ENCODE results near the gene ZNF215. TPM values are rescaled to one million over a fixed set of nuclear protein-coding genes. Genes with fewer than 3 reads are reported as not detected.
"Not testable (repeated sequence)": the region's sequence is repeated elsewhere in the genome, so short reads cannot be mapped to it uniquely, and the experiment has no call there.

Gene ZNF215
- total RNA-seq, 2 donors from 2014 or later, result 9.9 to 10.2 TPM

DNA sequence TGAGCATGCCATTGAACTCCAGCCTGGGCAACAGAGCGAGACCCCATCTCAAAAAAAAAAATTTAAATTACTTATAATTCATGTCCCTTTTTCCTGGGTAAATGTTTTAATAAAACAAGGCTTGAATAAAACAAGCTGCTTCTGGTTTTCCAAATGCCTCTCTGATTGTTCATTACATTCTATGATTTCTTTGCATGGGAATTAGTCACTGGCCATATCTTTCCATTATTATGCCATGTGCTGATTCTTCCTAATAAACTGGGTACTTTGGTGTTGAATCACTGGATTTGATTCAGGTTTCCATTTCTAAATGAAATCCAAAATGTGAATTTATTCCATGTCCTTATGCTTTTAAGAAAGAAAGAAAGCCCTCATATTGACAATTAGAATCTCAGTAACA, 42.6 kb downstream of the ZNF215 start:
- TF ChIP-seq, protein P1, sequence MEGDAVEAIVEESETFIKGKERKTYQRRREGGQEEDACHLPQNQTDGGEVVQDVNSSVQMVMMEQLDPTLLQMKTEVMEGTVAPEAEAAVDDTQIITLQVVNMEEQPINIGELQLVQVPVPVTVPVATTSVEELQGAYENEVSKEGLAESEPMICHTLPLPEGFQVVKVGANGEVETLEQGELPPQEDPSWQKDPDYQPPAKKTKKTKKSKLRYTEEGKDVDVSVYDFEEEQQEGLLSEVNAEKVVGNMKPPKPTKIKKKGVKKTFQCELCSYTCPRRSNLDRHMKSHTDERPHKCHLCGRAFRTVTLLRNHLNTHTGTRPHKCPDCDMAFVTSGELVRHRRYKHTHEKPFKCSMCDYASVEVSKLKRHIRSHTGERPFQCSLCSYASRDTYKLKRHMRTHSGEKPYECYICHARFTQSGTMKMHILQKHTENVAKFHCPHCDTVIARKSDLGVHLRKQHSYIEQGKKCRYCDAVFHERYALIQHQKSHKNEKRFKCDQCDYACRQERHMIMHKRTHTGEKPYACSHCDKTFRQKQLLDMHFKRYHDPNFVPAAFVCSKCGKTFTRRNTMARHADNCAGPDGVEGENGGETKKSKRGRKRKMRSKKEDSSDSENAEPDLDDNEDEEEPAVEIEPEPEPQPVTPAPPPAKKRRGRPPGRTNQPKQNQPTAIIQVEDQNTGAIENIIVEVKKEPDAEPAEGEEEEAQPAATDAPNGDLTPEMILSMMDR (conservative IDR thresholded peaks at IDR 0.05), result no peak
- H3K9me3 ChIP-seq (ENCODE audit: control insufficient read depth, low read length), result no peaks in the 10 kb centered on the region
- 100% methylated on average over 1 of the region's 1 CpG; no CpG with 5 or more reads in 1 of the 2 experiments for WGBS, 2 experiments (ENCODE audit: insufficient coverage in 1 of 2, insufficient read length in 1 of 2)

DNA sequence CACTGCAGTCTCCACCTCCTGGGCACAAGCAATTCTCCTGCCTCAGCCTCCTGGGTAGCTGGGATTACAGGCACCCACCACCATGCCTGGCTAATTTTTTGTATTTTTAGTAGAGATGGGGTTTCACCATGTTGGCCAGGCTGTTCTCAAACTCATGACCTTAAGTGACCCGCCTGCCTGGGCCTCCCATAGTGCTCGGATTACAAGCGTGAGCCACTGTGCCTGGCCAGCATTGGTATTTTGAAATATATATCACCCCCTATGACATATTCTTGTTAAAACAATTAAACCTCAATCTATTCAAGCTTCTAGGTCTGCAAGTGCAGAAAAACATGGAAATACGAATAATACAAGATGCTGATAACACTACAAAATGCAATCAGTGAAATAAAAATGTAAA, 43.6 kb downstream of the ZNF215 start:
- H3K27ac Mint-ChIP-seq; H3K27ac ChIP-seq (ENCODE audit: low read depth, low read length); H3K9ac ChIP-seq (ENCODE audit: extremely low read depth, low read length, poor library complexity, severe bottlenecking); H3K27me3 Mint-ChIP-seq (ENCODE audit: insufficient read depth); H3K9me3 ChIP-seq (ENCODE audit: control insufficient read depth, low read length); H3K36me3 ChIP-seq (ENCODE audit: control insufficient read depth, insufficient read depth, low read length); H3K4me3 ChIP-seq (ENCODE audit: low read length); H3K4me1 Mint-ChIP-seq; DNase-seq; H3K4me3 Mint-ChIP-seq; H3K4me1 ChIP-seq (ENCODE audit: control insufficient read depth, insufficient read depth, low read length); H3K27me3 ChIP-seq (ENCODE audit: control insufficient read depth, insufficient read depth, low read length, poor library complexity, severe bottlenecking); H3K36me3 Mint-ChIP-seq (ENCODE audit: low read depth): not testable (repeated sequence)
- WGBS, 2 experiments (ENCODE audit: insufficient coverage in 1 of 2, insufficient read length in 1 of 2), result 78 to 81% methylated on average over 1 to 4 of the region's 4 CpGs
- peaks cover 22% of the 10 kb centered on the region for H3K9me3 Mint-ChIP-seq

More for the DNA sequence above, 42.6 kb downstream of the ZNF215 start:
- H3K36me3 Mint-ChIP-seq (ENCODE audit: low read depth), result peaks cover 8% of the 10 kb centered on the region
- H3K9me3 Mint-ChIP-seq, result peaks cover 21% of the 10 kb centered on the region
- H3K4me3 Mint-ChIP-seq, result no peak overlapping the region
- H3K27me3 ChIP-seq (ENCODE audit: control insufficient read depth, insufficient read depth, low read length, poor library complexity, severe bottlenecking), result no peaks in the 10 kb centered on the region
- DNase-seq, result no peak
- H3K27ac Mint-ChIP-seq, result no peak overlapping the region
- H3K36me3 ChIP-seq (ENCODE audit: control insufficient read depth, insufficient read depth, low read length), result no peaks in the 10 kb centered on the region
- H3K4me3 ChIP-seq (ENCODE audit: low read length), result no peak overlapping the region
- no peak overlapping the region for H3K27ac ChIP-seq (ENCODE audit: low read depth, low read length)
- no peaks in the 10 kb centered on the region for H3K27me3 Mint-ChIP-seq (ENCODE audit: insufficient read depth)
- no peaks in the 10 kb centered on the region for H3K4me1 ChIP-seq (ENCODE audit: control insufficient read depth, insufficient read depth, low read length)
- H3K9ac ChIP-seq (ENCODE audit: extremely low read depth, low read length, poor library complexity, severe bottlenecking), result no peak overlapping the region
- H3K4me1 Mint-ChIP-seq, result no peaks in the 10 kb centered on the region

DNA sequence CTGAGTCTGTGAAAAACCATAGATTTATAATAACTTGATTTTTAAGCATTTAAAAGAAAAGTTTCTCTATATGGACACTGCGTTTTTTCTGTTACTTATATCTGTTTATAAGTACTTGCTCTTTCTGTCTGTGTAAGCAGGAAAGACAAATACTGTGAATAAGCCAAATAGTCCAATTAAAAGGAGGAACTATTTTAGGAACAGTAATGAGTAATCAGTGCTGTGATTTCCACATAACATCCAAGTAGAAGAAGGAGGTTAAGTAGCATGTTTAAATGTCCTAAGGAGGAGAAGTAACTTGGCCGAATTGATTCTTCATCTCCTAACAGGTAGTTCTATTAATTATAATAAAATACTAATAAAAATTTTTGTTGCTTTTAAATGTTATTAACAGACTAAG, 53.1 kb downstream of the ZNF215 start:
- Mint-ChIP-seq H3K27me3 (ENCODE audit: insufficient read depth) (no peaks in the 10 kb centered on the region), H3K9me3 (no peaks in the 10 kb centered on the region), H3K4me3 (no peak overlapping the region), H3K4me1 (no peaks in the 10 kb centered on the region), H3K36me3 (ENCODE audit: low read depth) (no peaks in the 10 kb centered on the region), H3K27ac (no peak overlapping the region)
- 93% methylated on average over 1 of the region's 2 CpGs; no CpG with 5 or more reads in 1 of the 2 experiments for WGBS, 2 experiments (ENCODE audit: insufficient coverage in 1 of 2, insufficient read length in 1 of 2)
- Histone ChIP-seq H3K4me1 (ENCODE audit: control insufficient read depth, insufficient read depth, low read length) (no peaks in the 10 kb centered on the region), H3K4me3 (ENCODE audit: low read length) (no peak overlapping the region), H3K36me3 (ENCODE audit: control insufficient read depth, insufficient read depth, low read length) (no peaks in the 10 kb centered on the region), H3K9me3 (ENCODE audit: control insufficient read depth, low read length) (no peaks in the 10 kb centered on the region), H3K9ac (ENCODE audit: extremely low read depth, low read length, poor library complexity, severe bottlenecking) (no peak overlapping the region), H3K27me3 (ENCODE audit: control insufficient read depth, insufficient read depth, low read length, poor library complexity, severe bottlenecking) (no peaks in the 10 kb centered on the region), H3K27ac (ENCODE audit: low read depth, low read length) (no peak overlapping the region)
- DNase-seq, result no peak
- TF ChIP-seq, protein P1 (conservative IDR thresholded peaks at IDR 0.05), result no peak

DNA sequence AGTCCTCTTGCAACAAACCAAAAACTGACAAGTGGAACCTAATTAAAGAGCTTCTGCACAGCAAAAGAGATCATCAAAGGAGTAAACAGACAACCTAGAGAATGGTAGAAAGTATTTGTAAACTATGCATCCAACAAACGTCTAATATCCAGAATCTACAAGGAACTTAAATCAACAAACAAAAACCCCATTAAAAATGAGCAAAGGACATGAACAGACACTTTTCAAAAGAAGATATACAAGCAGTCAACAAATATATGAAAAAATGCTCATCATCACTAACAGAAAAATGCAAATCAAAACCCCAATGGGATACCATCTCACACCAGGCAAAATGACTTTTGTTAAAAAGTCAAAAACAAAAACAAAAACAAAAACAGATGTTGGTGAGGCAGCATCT, 60.3 kb downstream of the ZNF215 start:
- Mint-ChIP-seq H3K4me1 (no peaks in the 10 kb centered on the region), H3K27ac (no peak overlapping the region), H3K27me3 (ENCODE audit: insufficient read depth) (no peaks in the 10 kb centered on the region), H3K9me3 (no peaks in the 10 kb centered on the region), H3K4me3 (no peak overlapping the region), H3K36me3 (ENCODE audit: low read depth) (no peaks in the 10 kb centered on the region)
- Histone ChIP-seq H3K27me3 (ENCODE audit: control insufficient read depth, insufficient read depth, low read length, poor library complexity, severe bottlenecking) (no peaks in the 10 kb centered on the region), H3K36me3 (ENCODE audit: control insufficient read depth, insufficient read depth, low read length) (no peaks in the 10 kb centered on the region), H3K4me3 (ENCODE audit: low read length) (no peak overlapping the region), H3K27ac (ENCODE audit: low read depth, low read length) (no peak overlapping the region), H3K9me3 (ENCODE audit: control insufficient read depth, low read length) (no peaks in the 10 kb centered on the region), H3K4me1 (ENCODE audit: control insufficient read depth, insufficient read depth, low read length) (no peaks in the 10 kb centered on the region), H3K9ac (ENCODE audit: extremely low read depth, low read length, poor library complexity, severe bottlenecking) (no peak overlapping the region)
- 100% methylated on average over 1 of the region's 1 CpG; no CpG with 5 or more reads in 1 of the 2 experiments for WGBS, 2 experiments (ENCODE audit: insufficient coverage in 1 of 2, insufficient read length in 1 of 2)
- DNase-seq, result no peak
- TF ChIP-seq, protein P1 (conservative IDR thresholded peaks at IDR 0.05), result no peak

All from endodermal cell (in vitro differentiated cells).